SK-N-SH (cell line): ENCODE measurements around the gene BMP8A. TPM values are rescaled to one million over a fixed set of nuclear protein-coding genes. Genes with fewer than 3 reads are reported as not detected.

Experiments
- CTCF ChIA-PET: fragments of 300-600, 350-600 bp; formaldehyde crosslinking; extraction: SDS; loops from one replicate; lab custom pipeline; 2021; lab: Yijun Ruan, JAX
- POLR2A ChIA-PET: fragments of 350-600 bp; sonication (Branson Sonifier 250); formaldehyde crosslinking; extraction: SDS; loops from one replicate; lab custom pipeline; 2020; ENCODE audit warnings: antibody characterized with exemption, inconsistent platforms; lab: Yijun Ruan, JAX
- DNase-seq: peaks from one replicate; pipeline ENCODE4 v3.0.0; 2012
- H2AFZ ChIP-seq: fragments of 200-600 bp; sonication (generic); 2 replicates; pipeline ENCODE4 v1.8.1; 2016; ENCODE audit warnings: antibody characterized with exemption, mild to moderate bottlenecking, low read depth
- H3F3A ChIP-seq: fragments of 200-600 bp; sonication (generic); replicated peaks from 2 replicates; pipeline ENCODE3; 2016; ENCODE audit warnings: antibody characterized with exemption, mild to moderate bottlenecking; ENCODE audit not compliant: insufficient read depth
- H3K27ac ChIP-seq, 2 experiments: fragments of 200-500 bp in 1 of 2; fragments of 200-600 bp in 1 of 2; sonication (Bioruptor generic) in 1 of 2; sonication (generic), shearing (Covaris generic) in 1 of 2; 2 replicates each; pipeline versions ENCODE4 v1.5.1 to v1.6.1; 2014 to 2016; ENCODE audit warnings: low read depth in 2 of 2, inconsistent platforms in 1 of 2, low read length in 1 of 2, mild to moderate bottlenecking in 1 of 2, mixed read lengths in 1 of 2
- H3K27me3 ChIP-seq: fragments of 200-600 bp; sonication (generic), shearing (Covaris generic); 2 replicates; pipeline ENCODE4 v1.6.1; 2016; ENCODE audit warnings: mixed run types; ENCODE audit not compliant: insufficient read depth
- H3K36me3 ChIP-seq, 2 experiments: fragments of 200-500 bp in 1 of 2; fragments of 200-600 bp in 1 of 2; sonication (Bioruptor generic) in 1 of 2; sonication (generic) in 1 of 2; replicated peaks in 1 of 2; 2 replicates each; pipeline versions ENCODE3 to v1.5.1; 2014 to 2016; ENCODE audit warnings: low read length in 1 of 2, mild to moderate bottlenecking in 1 of 2; ENCODE audit not compliant: insufficient read depth in 2 of 2, control insufficient read depth in 1 of 2
- H3K4me1 ChIP-seq, 2 experiments: fragments of 200-500 bp in 1 of 2; fragments of 200-600 bp in 1 of 2; sonication (Bioruptor generic) in 1 of 2; sonication (generic), shearing (Covaris generic) in 1 of 2; 2 replicates each; pipeline versions ENCODE4 v1.5.1 to v1.6.1; 2014 to 2016; ENCODE audit warnings: low read depth in 1 of 2, low read length in 1 of 2, mixed run types in 1 of 2; ENCODE audit not compliant: insufficient read depth in 2 of 2, control insufficient read depth in 1 of 2
- H3K4me2 ChIP-seq: fragments of 200-600 bp; sonication (generic), shearing (Covaris generic); 2 replicates; pipeline ENCODE4 v1.6.1; 2017; ENCODE audit warnings: mixed run types
- H3K4me3 ChIP-seq, 2 experiments: fragments of 200-500 bp in 1 of 2; fragments of 200-600 bp in 1 of 2; sonication (Bioruptor generic) in 1 of 2; sonication (generic), shearing (Covaris generic) in 1 of 2; 2 replicates each; pipeline versions ENCODE4 v1.5.1 to v1.8.1; 2014 to 2016; ENCODE audit warnings: low read depth in 2 of 2, inconsistent platforms in 1 of 2, low read length in 1 of 2, mild to moderate bottlenecking in 1 of 2, mixed read lengths in 1 of 2, moderate library complexity in 1 of 2
- H3K79me2 ChIP-seq: fragments of 200-600 bp; sonication (generic); 2 replicates; pipeline ENCODE4 v1.8.1; 2017; ENCODE audit warnings: mild to moderate bottlenecking; ENCODE audit not compliant: insufficient read depth
- H3K9ac ChIP-seq: fragments of 200-600 bp; sonication (generic); 2 replicates; pipeline ENCODE4 v1.6.1; 2017; ENCODE audit warnings: mixed run types
- H3K9me2 ChIP-seq: fragments of 200-600 bp; sonication (generic); 2 replicates; pipeline ENCODE4 v1.6.1; 2017; ENCODE audit warnings: mixed run types
- H3K9me3 ChIP-seq: fragments of 200-600 bp; sonication (generic); 2 replicates; pipeline ENCODE4 v1.6.1; 2017; ENCODE audit warnings: mixed run types, mild to moderate bottlenecking, moderate library complexity
- H4K20me1 ChIP-seq: fragments of 200-600 bp; sonication (generic); 2 replicates; pipeline ENCODE4 v1.6.1; 2017; ENCODE audit warnings: mild to moderate bottlenecking, mixed run types; ENCODE audit not compliant: insufficient read depth
- ELF1 ChIP-seq: IDR thresholded peaks from 2 replicates; pipeline ENCODE4 v1.4.0; 2012
- EZH2phosphoT487 ChIP-seq: fragments of 200-600 bp; sonication (generic); IDR thresholded peaks from 2 replicates; pipeline ENCODE4 v1.6.1; 2017; ENCODE audit warnings: low read depth, mixed run types, mild to moderate bottlenecking, antibody characterized with exemption, moderate library complexity, borderline replicate concordance
- FOSL2 ChIP-seq: IDR thresholded peaks from 2 replicates; pipeline ENCODE4 v1.4.0; 2012; ENCODE audit warnings: low read depth, mild to moderate bottlenecking, moderate library complexity, borderline replicate concordance
- FOXJ3 ChIP-seq: sonication (generic); formaldehyde crosslinking; IDR thresholded peaks from 2 replicates; pipeline ENCODE4 v1.5.1; 2020; ENCODE audit warnings: mild to moderate bottlenecking, missing genetic modification reagents
- FOXM1 ChIP-seq: IDR thresholded peaks from 2 replicates; pipeline ENCODE4 v1.4.0; 2012; ENCODE audit warnings: low read depth, mild to moderate bottlenecking
- GABPA ChIP-seq: IDR thresholded peaks from 2 replicates; pipeline ENCODE4 v1.4.0; 2012; ENCODE audit warnings: low read depth, mild to moderate bottlenecking
- GATA2 ChIP-seq: sonication (generic); formaldehyde crosslinking; IDR thresholded peaks from 2 replicates; pipeline ENCODE4 v1.5.0; 2020; ENCODE audit warnings: mild to moderate bottlenecking, missing genetic modification reagents
- JUND ChIP-seq: IDR thresholded peaks from 2 replicates; pipeline ENCODE4 v1.4.0; 2012
- RCOR1 ChIP-seq: fragments of 150-350 bp; IDR thresholded peaks from 2 replicates; pipeline ENCODE4 v1.6.1; 2017; ENCODE audit warnings: antibody characterized with exemption, low read length
- RFX5 ChIP-seq: IDR thresholded peaks from 2 replicates; pipeline ENCODE4 v1.6.1; 2012; ENCODE audit warnings: mild to moderate bottlenecking, improper control_type of control experiment, low read length
- SIN3A ChIP-seq: IDR thresholded peaks from 2 replicates; pipeline ENCODE4 v1.6.1; 2012; ENCODE audit warnings: low read depth, mild to moderate bottlenecking, low read length, moderate library complexity, borderline replicate concordance
- TCF12 ChIP-seq: IDR thresholded peaks from 2 replicates; pipeline ENCODE4 v1.4.0; 2012
- TEAD4 ChIP-seq: IDR thresholded peaks from 2 replicates; pipeline ENCODE4 v1.4.0; 2012; ENCODE audit warnings: mild to moderate bottlenecking, borderline replicate concordance; ENCODE audit not compliant: insufficient read depth
- USF2 ChIP-seq: fragments of 150-350 bp; IDR thresholded peaks from 2 replicates; pipeline ENCODE4 v1.6.1; 2017; ENCODE audit warnings: antibody characterized with exemption, low read length, low read depth, borderline replicate concordance
- YY1 ChIP-seq: IDR thresholded peaks from 2 replicates; pipeline ENCODE4 v1.4.0; 2012; ENCODE audit warnings: low read depth, mild to moderate bottlenecking
- WGBS: methylation state at CpG from one replicate; pipeline ENCODE4 v1.1.6; 2017; ENCODE audit warnings: low lambda C conversion rate; 5-methylcytosine and 5-hydroxymethylcytosine counted together
- polyA plus RNA-seq, 3 experiments: library from polyadenylated mRNA; depleted of rRNA; stranded (reverse); fragments of >200 nt; gene quantifications; 2 replicates each; pipeline ENCODE4 v1.2.3, GENCODE V29; 2012
- TF ChIP-seq, protein P1 (sequence below): fragments of 150-350 bp; IDR thresholded peaks from 2 replicates; pipeline ENCODE4 v1.6.1; 2016; ENCODE audit warnings: mild to moderate bottlenecking, low read depth, low read length
- TF ChIP-seq, protein P2 (sequence below): IDR thresholded peaks from 2 replicates; pipeline ENCODE4; 2012
- TF ChIP-seq, protein P3 (sequence below): IDR thresholded peaks from 2 replicates; pipeline ENCODE4 v1.4.0; 2012; ENCODE audit warnings: low read depth
- TF ChIP-seq, protein P4 (sequence below): fragments of 200-600 bp; sonication (generic); IDR thresholded peaks from 2 replicates; pipeline ENCODE4 v1.6.1; 2017; ENCODE audit warnings: antibody characterized with exemption, mild to moderate bottlenecking, moderate library complexity

Gene BMP8A
- polyA plus RNA-seq, 1 of the 3 experiments (the other 2 are of a cell fraction), result 0.16 TPM

GRCh38 chr1:39508857-39509305 lies 17.4 kb downstream of the BMP8A start:
- TF ChIP-seq, protein P1, sequence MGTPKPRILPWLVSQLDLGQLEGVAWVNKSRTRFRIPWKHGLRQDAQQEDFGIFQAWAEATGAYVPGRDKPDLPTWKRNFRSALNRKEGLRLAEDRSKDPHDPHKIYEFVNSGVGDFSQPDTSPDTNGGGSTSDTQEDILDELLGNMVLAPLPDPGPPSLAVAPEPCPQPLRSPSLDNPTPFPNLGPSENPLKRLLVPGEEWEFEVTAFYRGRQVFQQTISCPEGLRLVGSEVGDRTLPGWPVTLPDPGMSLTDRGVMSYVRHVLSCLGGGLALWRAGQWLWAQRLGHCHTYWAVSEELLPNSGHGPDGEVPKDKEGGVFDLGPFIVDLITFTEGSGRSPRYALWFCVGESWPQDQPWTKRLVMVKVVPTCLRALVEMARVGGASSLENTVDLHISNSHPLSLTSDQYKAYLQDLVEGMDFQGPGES, result no peak
- TF ChIP-seq USF2 (no peak), ELF1 (no peak), JUND (no peak), FOXM1 (no peak), EZH2phosphoT487 (no peak), SIN3A (no peak), RCOR1 (no peak), YY1 (no peak), TEAD4 (no peak), FOXJ3 (no peak), FOSL2 (no peak), RFX5 (no peak), GABPA (no peak), GATA2 (CRISPR knock-in tag) (no peak), TCF12 (no peak)
- TF ChIP-seq, protein P2, sequence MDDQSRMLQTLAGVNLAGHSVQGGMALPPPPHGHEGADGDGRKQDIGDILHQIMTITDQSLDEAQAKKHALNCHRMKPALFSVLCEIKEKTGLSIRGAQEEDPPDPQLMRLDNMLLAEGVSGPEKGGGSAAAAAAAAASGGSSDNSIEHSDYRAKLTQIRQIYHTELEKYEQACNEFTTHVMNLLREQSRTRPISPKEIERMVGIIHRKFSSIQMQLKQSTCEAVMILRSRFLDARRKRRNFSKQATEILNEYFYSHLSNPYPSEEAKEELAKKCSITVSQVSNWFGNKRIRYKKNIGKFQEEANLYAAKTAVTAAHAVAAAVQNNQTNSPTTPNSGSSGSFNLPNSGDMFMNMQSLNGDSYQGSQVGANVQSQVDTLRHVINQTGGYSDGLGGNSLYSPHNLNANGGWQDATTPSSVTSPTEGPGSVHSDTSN, result no peak
- TF ChIP-seq, protein P3, sequence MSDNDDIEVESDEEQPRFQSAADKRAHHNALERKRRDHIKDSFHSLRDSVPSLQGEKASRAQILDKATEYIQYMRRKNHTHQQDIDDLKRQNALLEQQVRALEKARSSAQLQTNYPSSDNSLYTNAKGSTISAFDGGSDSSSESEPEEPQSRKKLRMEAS, result no peak
- TF ChIP-seq, protein P4, sequence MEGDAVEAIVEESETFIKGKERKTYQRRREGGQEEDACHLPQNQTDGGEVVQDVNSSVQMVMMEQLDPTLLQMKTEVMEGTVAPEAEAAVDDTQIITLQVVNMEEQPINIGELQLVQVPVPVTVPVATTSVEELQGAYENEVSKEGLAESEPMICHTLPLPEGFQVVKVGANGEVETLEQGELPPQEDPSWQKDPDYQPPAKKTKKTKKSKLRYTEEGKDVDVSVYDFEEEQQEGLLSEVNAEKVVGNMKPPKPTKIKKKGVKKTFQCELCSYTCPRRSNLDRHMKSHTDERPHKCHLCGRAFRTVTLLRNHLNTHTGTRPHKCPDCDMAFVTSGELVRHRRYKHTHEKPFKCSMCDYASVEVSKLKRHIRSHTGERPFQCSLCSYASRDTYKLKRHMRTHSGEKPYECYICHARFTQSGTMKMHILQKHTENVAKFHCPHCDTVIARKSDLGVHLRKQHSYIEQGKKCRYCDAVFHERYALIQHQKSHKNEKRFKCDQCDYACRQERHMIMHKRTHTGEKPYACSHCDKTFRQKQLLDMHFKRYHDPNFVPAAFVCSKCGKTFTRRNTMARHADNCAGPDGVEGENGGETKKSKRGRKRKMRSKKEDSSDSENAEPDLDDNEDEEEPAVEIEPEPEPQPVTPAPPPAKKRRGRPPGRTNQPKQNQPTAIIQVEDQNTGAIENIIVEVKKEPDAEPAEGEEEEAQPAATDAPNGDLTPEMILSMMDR, result no peak
- ChIA-PET POLR2A (no interaction called here), CTCF (interaction anchor here (0.9 to 2.0 kb wide), 2 partner anchors 29 to 31 kb away, joined by 3 to 8 read pairs; no protein-coding TSS in a partner anchor)
- Histone ChIP-seq H2AFZ (no peak overlapping the region), H3K9ac (no peak overlapping the region), H3K4me3 (no peak overlapping the region), H3K79me2 (no peaks in the 10 kb centered on the region), H3F3A (no peaks in the 10 kb centered on the region), H3K27ac (no peak overlapping the region), H3K9me2 (no peaks in the 10 kb centered on the region), H3K27me3 (no peaks in the 10 kb centered on the region; the same call in 1 of the 2 replicates), H3K4me2 (no peak overlapping the region), H3K4me1 (no peaks in the 10 kb centered on the region), H3K36me3 (no peaks in the 10 kb centered on the region), H4K20me1 (no peaks in the 10 kb centered on the region), H3K9me3 (no peaks in the 10 kb centered on the region)
- WGBS, result 84% methylated on average over 10 of the region's 11 CpGs
- peak; percentile 54 for DNase-seq
